Activated CD4-positive, alpha-beta T cell treated with anti-CD3 and anti-CD28 coated beads for 36 hours (primary cell): Measurements from ENCODE around the gene CISTR. TPM values are rescaled to one million over a fixed set of nuclear protein-coding genes. Genes with fewer than 3 reads are reported as not detected.

Experiments used
- ATAC-seq: fragments of 200-7000 bp; cut with Tn5 transposase; one replicate; pipeline ENCODE4 v1.10.0; 2021; ENCODE audit warnings: mild to moderate bottlenecking, moderate library complexity
- CTCF ChIA-PET: fragments of 350-600 bp; sonication (Branson Sonifier 250); formaldehyde crosslinking; loops from one replicate; lab custom pipeline; 2021; ENCODE audit warnings: antibody characterized with exemption; lab: Charles Lee
- POLR2A ChIA-PET: fragments of 350-600 bp; sonication (Branson Sonifier 250); formaldehyde crosslinking; loops from one replicate; lab custom pipeline; 2021; ENCODE audit warnings: antibody characterized with exemption, inconsistent platforms; lab: Charles Lee
- DNase-seq: peaks from one replicate; pipeline ENCODE4 v3.0.0-alpha.2; 2020
- H3K27ac Mint-ChIP-seq: one replicate; pipeline ENCODE4 v1.8.0; 2021; ENCODE audit warnings: mixed read lengths
- H3K27me3 Mint-ChIP-seq: one replicate; pipeline ENCODE4 v1.8.0; 2021; ENCODE audit warnings: mixed read lengths
- H3K36me3 Mint-ChIP-seq: one replicate; pipeline ENCODE4 v1.8.0; 2021; ENCODE audit warnings: low read depth, mixed read lengths
- H3K4me1 Mint-ChIP-seq: one replicate; pipeline ENCODE4 v1.8.0; 2021; ENCODE audit warnings: mixed read lengths
- H3K4me3 Mint-ChIP-seq: one replicate; pipeline ENCODE4 v1.8.0; 2021; ENCODE audit warnings: mild to moderate bottlenecking, moderate library complexity, mixed read lengths
- H3K9me3 Mint-ChIP-seq: one replicate; pipeline ENCODE4 v1.8.0; 2021; ENCODE audit warnings: low read depth, mixed read lengths
- intact Hi-C, 2 experiments: fragments of 100-400 bp; cut with DNase I in 1 of 2; cut with micrococcal nuclease in 1 of 2; formaldehyde crosslinking; loops; one replicate each; pipeline versions ENCODE4 v1.14.2 to v1.15.1; 2022 to 2024; cut with DNase I, micrococcal nuclease
- total RNA-seq, 2 experiments: library from RNA; stranded (reverse); gene quantifications; one replicate each; pipeline ENCODE4 v1.2.3, GENCODE V29; 2021

The CISTR gene
- total RNA-seq, 2 experiments from 2014 or later = not detected

- ATAC-seq = peak; percentile 55
- Mint-ChIP-seq H3K4me3 (peak overlapping the region; percentile 44), H3K36me3 (no peaks in the 10 kb centered on the region), H3K4me1 (peaks cover 12% of the 10 kb centered on the region), H3K27me3 (peaks cover 47% of the 10 kb centered on the region), H3K9me3 (no peaks in the 10 kb centered on the region), H3K27ac (peak overlapping the region; percentile 39)
- ChIA-PET CTCF (interaction anchor here (0.6 to 7.6 kb wide), 46 partner anchors 8 to 1984 kb away, joined by 3 to 230 read pairs (median 4); partner anchors contain the start of genes ATF7, ATP5MC2, CALCOCO1 and CISTR), POLR2A (interaction anchor here (0.7 to 1.5 kb wide), 2 partner anchors 15 to 287 kb away, joined by 3 read pairs; no protein-coding TSS in a partner anchor)
- intact Hi-C loops = loop anchor here (1.0 kb wide), 2 partner anchors 41 to 42 kb away; no protein-coding TSS in a partner anchor
- DNase-seq = peak; percentile 73
These were observed 8.3 kb downstream of the CISTR start for GRCh38 chr12:53743266-53744129.

- DNase-seq (no peak), ATAC-seq (no peak)
- no peaks in the 10 kb centered on the region for H3K36me3 Mint-ChIP-seq
- no peaks in the 10 kb centered on the region for H3K9me3 Mint-ChIP-seq
- intact Hi-C loops = no loop called here
- ChIA-PET POLR2A (no interaction called here), CTCF (interaction anchor here (0.6 to 3.0 kb wide), 3 partner anchors 8 to 40 kb away, joined by 4 to 19 read pairs (median 9); no protein-coding TSS in a partner anchor)
- no peak overlapping the region for H3K27ac Mint-ChIP-seq
- no peak overlapping the region for H3K4me3 Mint-ChIP-seq
- H3K4me1 Mint-ChIP-seq = peaks cover 14% of the 10 kb centered on the region
- H3K27me3 Mint-ChIP-seq = peaks cover 34% of the 10 kb centered on the region
These were observed 11.7 kb downstream of the CISTR start for GRCh38 chr12:53740130-53740491.

GRCh38 chr12:53739214-53740129, 12.3 kb downstream of the CISTR start:
- POLR2A ChIA-PET = interaction anchor here (0.5 kb wide), 1 partner anchor 126 kb away, joined by 3 read pairs; no protein-coding TSS in a partner anchor
- Mint-ChIP-seq H3K4me3 (peak overlapping the region; percentile 22), H3K27me3 (peaks cover 33% of the 10 kb centered on the region)

GRCh38 chr12:53738406-53739213, 13.2 kb downstream of the CISTR start:
- Mint-ChIP-seq H3K9me3 (no peaks in the 10 kb centered on the region), H3K4me3 (peak overlapping the region; percentile 22), H3K36me3 (no peaks in the 10 kb centered on the region), H3K27me3 (peaks cover 30% of the 10 kb centered on the region), H3K4me1 (peaks cover 18% of the 10 kb centered on the region), H3K27ac (no peak overlapping the region)
- intact Hi-C loops = loop anchor here in 1 of 2 experiments (1.0 kb wide), 1 partner anchor 11 kb away; the partner anchor contains the start of gene CALCOCO1
- ChIA-PET CTCF (interaction anchor here (0.6 to 15.7 kb wide), 9 partner anchors 6 to 195 kb away, joined by 3 to 230 read pairs (median 4); partner anchors contain the start of genes ATP5MC2 and CALCOCO1), POLR2A (no interaction called here)
- ATAC-seq = peak; percentile 84
- DNase-seq = peak; percentile 64

More at GRCh38 chr12:53739214-53740129, 12.3 kb downstream of the CISTR start:
- DNase-seq (no peak), ATAC-seq (peak; percentile 13)
- Mint-ChIP-seq H3K4me1 (peaks cover 14% of the 10 kb centered on the region), H3K27ac (no peak overlapping the region), H3K9me3 (no peaks in the 10 kb centered on the region), H3K36me3 (no peaks in the 10 kb centered on the region)
- CTCF ChIA-PET = interaction anchor here (0.6 to 15.7 kb wide), 8 partner anchors 5 to 192 kb away, joined by 3 to 230 read pairs (median 6); partner anchors contain the start of genes ATP5MC2 and CALCOCO1
- intact Hi-C loops = no loop called here

GRCh38 chr12:53737951-53738405, 13.8 kb downstream of the CISTR start:
- DNase-seq (no peak), ATAC-seq (no peak)
- CTCF ChIA-PET = interaction anchor here (1.1 to 15.7 kb wide), 6 partner anchors 6 to 195 kb away, joined by 3 to 230 read pairs (median 6); partner anchors contain the start of gene ATP5MC2
- POLR2A ChIA-PET = no interaction called here
- Mint-ChIP-seq H3K36me3 (no peaks in the 10 kb centered on the region), H3K4me1 (peaks cover 18% of the 10 kb centered on the region), H3K27me3 (peaks cover 26% of the 10 kb centered on the region), H3K4me3 (no peak overlapping the region), H3K27ac (no peak overlapping the region), H3K9me3 (no peaks in the 10 kb centered on the region)
- intact Hi-C loops = loop anchor here in 1 of 2 experiments (1.0 kb wide), 1 partner anchor 11 kb away; the partner anchor contains the start of gene CALCOCO1

GRCh38 chr12:53737093-53737808, 14.5 kb downstream of the CISTR start:
- no peak overlapping the region for H3K27ac Mint-ChIP-seq
- no peaks in the 10 kb centered on the region for H3K9me3 Mint-ChIP-seq
- POLR2A ChIA-PET = interaction anchor here (0.6 kb wide), 2 partner anchors 115 to 228 kb away, joined by 3 read pairs; no protein-coding TSS in a partner anchor
- no peak for ATAC-seq
- intact Hi-C loops = no loop called here
- CTCF ChIA-PET = interaction anchor here (0.7 to 15.7 kb wide), 6 partner anchors 7 to 37 kb away, joined by 3 to 230 read pairs (median 4); no protein-coding TSS in a partner anchor
- peaks cover 22% of the 10 kb centered on the region for H3K27me3 Mint-ChIP-seq
- no peak for DNase-seq
- H3K36me3 Mint-ChIP-seq = no peaks in the 10 kb centered on the region
- H3K4me1 Mint-ChIP-seq = peaks cover 18% of the 10 kb centered on the region
- no peak overlapping the region for H3K4me3 Mint-ChIP-seq

GRCh38 chr12:53736592-53736991, 15.2 kb downstream of the CISTR start:
- Mint-ChIP-seq H3K36me3 (no peaks in the 10 kb centered on the region), H3K9me3 (no peaks in the 10 kb centered on the region), H3K27me3 (peaks cover 21% of the 10 kb centered on the region), H3K27ac (no peak overlapping the region), H3K4me3 (no peak overlapping the region), H3K4me1 (peaks cover 18% of the 10 kb centered on the region)
- ATAC-seq = no peak
- DNase-seq = no peak
- POLR2A ChIA-PET = interaction anchor here (0.6 kb wide), 2 partner anchors 114 to 227 kb away, joined by 3 read pairs; no protein-coding TSS in a partner anchor
- intact Hi-C loops = no loop called here
- CTCF ChIA-PET = interaction anchor here (0.7 to 15.7 kb wide), 6 partner anchors 8 to 39 kb away, joined by 3 to 230 read pairs (median 4); no protein-coding TSS in a partner anchor

- intact Hi-C loops = no loop called here
- Mint-ChIP-seq H3K36me3 (no peaks in the 10 kb centered on the region), H3K4me1 (peaks cover 18% of the 10 kb centered on the region), H3K27me3 (peaks cover 21% of the 10 kb centered on the region), H3K9me3 (no peaks in the 10 kb centered on the region), H3K27ac (no peak overlapping the region), H3K4me3 (no peak overlapping the region)
- DNase-seq (no peak), ATAC-seq (no peak)
- ChIA-PET POLR2A (no interaction called here), CTCF (interaction anchor here (1.7 to 15.7 kb wide), 3 partner anchors 9 to 33 kb away, joined by 6 to 230 read pairs (median 8); no protein-coding TSS in a partner anchor)
These were observed 16.2 kb downstream of the CISTR start for GRCh38 chr12:53735556-53735955.

GRCh38 chr12:53734425-53734824, 17.4 kb downstream of the CISTR start:
- H3K27me3 Mint-ChIP-seq = peaks cover 17% of the 10 kb centered on the region
- ATAC-seq = no peak
- intact Hi-C loops = no loop called here
- no peak for DNase-seq
- peaks cover 16% of the 10 kb centered on the region for H3K4me1 Mint-ChIP-seq
- ChIA-PET CTCF (interaction anchor here (0.7 to 15.7 kb wide), 3 partner anchors 10 to 55 kb away, joined by 3 to 230 read pairs (median 8); no protein-coding TSS in a partner anchor), POLR2A (no interaction called here)
- H3K36me3 Mint-ChIP-seq = no peaks in the 10 kb centered on the region
- no peaks in the 10 kb centered on the region for H3K9me3 Mint-ChIP-seq
- no peak overlapping the region for H3K4me3 Mint-ChIP-seq
- no peak overlapping the region for H3K27ac Mint-ChIP-seq
